Left ventricle myocardium inferior (tissue), 1 donor: Measurements from ENCODE around the gene ARHGAP42. TPM values are rescaled to one million over a fixed set of nuclear protein-coding genes. Genes with fewer than 3 reads are reported as not detected.
A peak's percentile ranks its signal among the peaks of the same experiment; 100 is the strongest.

Experiments
- DNase-seq: peaks from one replicate; pipeline ENCODE4 v3.0.0-alpha.2; 2020
- H3K27ac ChIP-seq: fragments of 200-600 bp; replicated peaks from 2 replicates; pipeline ENCODE4 v1.8.0; 2021
- H3K27me3 ChIP-seq: fragments of 200-600 bp; 2 replicates; pipeline ENCODE4 v1.8.0; 2021; ENCODE audit warnings: low read depth
- H3K36me3 ChIP-seq: fragments of 200-600 bp; 2 replicates; pipeline ENCODE4 v1.8.0; 2021
- H3K4me1 ChIP-seq: fragments of 200-600 bp; 2 replicates; pipeline ENCODE4 v1.8.0; 2021
- H3K4me3 ChIP-seq: fragments of 200-600 bp; 2 replicates; pipeline ENCODE4 v1.8.0; 2021; ENCODE audit warnings: mild to moderate bottlenecking, moderate library complexity
- H3K9me3 ChIP-seq: fragments of 200-600 bp; replicated peaks from 2 replicates; pipeline ENCODE4 v1.8.0; 2021
- intact Hi-C: fragments of 100-400 bp; cut with micrococcal nuclease; formaldehyde crosslinking; loops from one replicate; pipeline ENCODE4 v1.11.0; 2022
- total RNA-seq: library from RNA; stranded (reverse); fragmentation: NEBNext Ultra II Directional; extraction: Animal tissue kit (Norgen Biotek cat#: 25700); gene quantifications from one replicate; pipeline ENCODE4 v1.2.1, GENCODE V29; 2021
- TF ChIP-seq, protein P1 (sequence below): fragments of 200-600 bp; IDR thresholded peaks from 2 replicates; pipeline ENCODE4 v1.8.0; 2021; ENCODE audit warnings: antibody characterized with exemption, mild to moderate bottlenecking, borderline replicate concordance
- donor health status: DM: no; HTN: yes; CAD: no; lungs with severe emphysema.

ARHGAP42 gene
- total RNA-seq, 1 donor from 2014 or later = 11.1 TPM

- DNase-seq = no peak
- no peak overlapping the region for H3K4me3 ChIP-seq
- TF ChIP-seq, protein P1, sequence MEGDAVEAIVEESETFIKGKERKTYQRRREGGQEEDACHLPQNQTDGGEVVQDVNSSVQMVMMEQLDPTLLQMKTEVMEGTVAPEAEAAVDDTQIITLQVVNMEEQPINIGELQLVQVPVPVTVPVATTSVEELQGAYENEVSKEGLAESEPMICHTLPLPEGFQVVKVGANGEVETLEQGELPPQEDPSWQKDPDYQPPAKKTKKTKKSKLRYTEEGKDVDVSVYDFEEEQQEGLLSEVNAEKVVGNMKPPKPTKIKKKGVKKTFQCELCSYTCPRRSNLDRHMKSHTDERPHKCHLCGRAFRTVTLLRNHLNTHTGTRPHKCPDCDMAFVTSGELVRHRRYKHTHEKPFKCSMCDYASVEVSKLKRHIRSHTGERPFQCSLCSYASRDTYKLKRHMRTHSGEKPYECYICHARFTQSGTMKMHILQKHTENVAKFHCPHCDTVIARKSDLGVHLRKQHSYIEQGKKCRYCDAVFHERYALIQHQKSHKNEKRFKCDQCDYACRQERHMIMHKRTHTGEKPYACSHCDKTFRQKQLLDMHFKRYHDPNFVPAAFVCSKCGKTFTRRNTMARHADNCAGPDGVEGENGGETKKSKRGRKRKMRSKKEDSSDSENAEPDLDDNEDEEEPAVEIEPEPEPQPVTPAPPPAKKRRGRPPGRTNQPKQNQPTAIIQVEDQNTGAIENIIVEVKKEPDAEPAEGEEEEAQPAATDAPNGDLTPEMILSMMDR = no peak
- H3K27ac ChIP-seq = no peak overlapping the region
- H3K9me3 ChIP-seq = no peaks in the 10 kb centered on the region
- intact Hi-C loops = loop anchor here (10.0 kb wide), 1 partner anchor 75 kb away; no protein-coding TSS in a partner anchor
- no peaks in the 10 kb centered on the region for H3K36me3 ChIP-seq
- H3K27me3 ChIP-seq = no peaks in the 10 kb centered on the region
- H3K4me1 ChIP-seq = peaks cover 9% of the 10 kb centered on the region
These were observed 242.3 kb downstream of the ARHGAP42 start for GRCh38 chr11:100929377-100929776.

GRCh38 chr11:100930185-100930778 is 243.2 kb downstream of the ARHGAP42 start:
- intact Hi-C loops = loop anchor here (2.0 to 10.0 kb wide), 2 partner anchors 245 to 355 kb away; partner anchors contain the start of gene ARHGAP42
- Histone ChIP-seq H3K27me3 (no peaks in the 10 kb centered on the region), H3K36me3 (no peaks in the 10 kb centered on the region), H3K9me3 (no peaks in the 10 kb centered on the region), H3K4me1 (peaks cover 9% of the 10 kb centered on the region), H3K4me3 (no peak overlapping the region), H3K27ac (no peak overlapping the region)
- TF ChIP-seq, protein P1 = peak; percentile 74
- no peak for DNase-seq

DNA sequence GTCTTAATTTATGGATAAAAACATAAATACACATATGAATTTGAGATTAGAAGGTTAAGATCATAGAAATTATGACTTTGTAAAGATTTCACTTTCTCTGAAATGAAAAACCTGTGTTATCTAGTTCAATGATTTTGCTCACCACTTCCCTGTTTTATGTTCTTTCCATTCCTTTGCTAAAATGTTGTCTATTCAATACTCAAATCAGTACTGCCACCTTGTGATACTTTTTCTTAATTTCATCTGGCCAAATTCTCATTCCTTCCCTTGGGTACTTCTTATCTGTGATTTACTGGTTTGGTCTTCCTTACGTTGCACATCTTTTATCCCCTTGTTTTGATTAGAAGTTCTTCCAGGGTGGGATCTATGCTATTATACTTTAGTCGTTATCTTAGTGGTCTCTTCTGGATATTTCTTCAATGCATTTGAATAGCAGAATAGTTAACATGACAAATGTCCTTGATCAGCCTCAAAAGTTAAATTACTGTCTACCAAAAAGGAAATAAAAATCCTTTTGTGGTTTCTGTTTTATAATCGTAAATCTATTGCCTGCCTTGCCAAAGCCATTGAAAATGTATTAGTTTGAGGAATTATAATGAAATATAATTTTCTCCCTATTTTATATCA is 245.5 kb downstream of the ARHGAP42 start:
- Histone ChIP-seq H3K27ac (no peak overlapping the region), H3K27me3 (no peaks in the 10 kb centered on the region), H3K36me3 (peaks cover 8% of the 10 kb centered on the region), H3K4me3 (no peak overlapping the region), H3K9me3 (no peaks in the 10 kb centered on the region), H3K4me1 (peaks cover 9% of the 10 kb centered on the region)
- TF ChIP-seq, protein P1 = peak; percentile 49
- intact Hi-C loops = loop anchor here (10.0 kb wide), 1 partner anchor 248 kb away; the partner anchor contains the start of gene ARHGAP42
- no peak for DNase-seq

GRCh38 chr11:100936781-100937180 is 249.7 kb downstream of the ARHGAP42 start:
- Histone ChIP-seq H3K9me3 (no peaks in the 10 kb centered on the region), H3K27me3 (no peaks in the 10 kb centered on the region), H3K36me3 (peaks cover 8% of the 10 kb centered on the region), H3K4me1 (peaks cover 15% of the 10 kb centered on the region), H3K27ac (no peak overlapping the region), H3K4me3 (no peak overlapping the region)
- intact Hi-C loops = loop anchor here (10.0 kb wide), 1 partner anchor 252 kb away; the partner anchor contains the start of gene ARHGAP42
- DNase-seq = no peak
- TF ChIP-seq, protein P1 = no peak

- H3K27ac ChIP-seq = no peak overlapping the region
- TF ChIP-seq, protein P1 = no peak
- H3K4me3 ChIP-seq = no peak overlapping the region
- no peaks in the 10 kb centered on the region for H3K9me3 ChIP-seq
- peaks cover 29% of the 10 kb centered on the region for H3K4me1 ChIP-seq
- peaks cover 8% of the 10 kb centered on the region for H3K36me3 ChIP-seq
- H3K27me3 ChIP-seq = no peaks in the 10 kb centered on the region
- no peak for DNase-seq
- intact Hi-C loops = loop anchor here (10.0 kb wide), 1 partner anchor 255 kb away; the partner anchor contains the start of gene ARHGAP42
These were observed 252.5 kb downstream of the ARHGAP42 start for GRCh38 chr11:100939571-100939970.
